Measurements from ENCODE around the gene CSPG5.

CSPG5 gene

DNA sequence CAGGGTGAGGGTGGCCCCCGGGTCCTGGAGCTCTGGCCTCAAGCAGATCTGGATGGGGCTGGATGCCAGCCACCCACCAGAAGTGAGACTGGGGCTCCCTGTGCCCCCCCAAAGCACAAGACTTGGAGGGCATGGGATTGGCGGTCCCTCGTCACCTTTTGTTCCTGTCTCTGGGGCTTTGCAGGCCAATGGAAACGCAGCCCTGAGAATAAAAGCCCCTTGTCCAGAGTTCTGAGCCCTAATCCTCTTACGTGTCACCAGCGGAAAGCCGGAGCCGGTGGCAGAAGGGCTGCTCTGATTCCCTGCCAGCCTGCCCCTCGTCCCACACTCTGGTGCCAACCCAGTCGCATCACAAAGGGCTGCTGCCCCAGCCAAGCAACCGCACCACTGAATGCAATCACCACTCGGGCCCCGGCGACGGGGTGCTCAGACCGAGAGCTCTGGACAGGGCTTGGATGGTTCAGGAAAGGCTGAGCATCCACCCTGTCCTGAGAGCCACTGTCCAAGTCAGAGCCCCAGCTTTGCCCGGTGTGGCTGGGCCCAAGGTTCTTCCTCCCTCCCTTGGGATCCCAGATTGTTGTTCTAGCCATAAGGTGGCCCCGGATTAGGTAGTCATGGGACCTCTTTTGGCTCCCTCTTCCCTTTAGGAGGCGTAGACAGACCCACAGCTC is 42.3 kb downstream of the CSPG5 start:
- DNase-seq = no peak

DNA sequence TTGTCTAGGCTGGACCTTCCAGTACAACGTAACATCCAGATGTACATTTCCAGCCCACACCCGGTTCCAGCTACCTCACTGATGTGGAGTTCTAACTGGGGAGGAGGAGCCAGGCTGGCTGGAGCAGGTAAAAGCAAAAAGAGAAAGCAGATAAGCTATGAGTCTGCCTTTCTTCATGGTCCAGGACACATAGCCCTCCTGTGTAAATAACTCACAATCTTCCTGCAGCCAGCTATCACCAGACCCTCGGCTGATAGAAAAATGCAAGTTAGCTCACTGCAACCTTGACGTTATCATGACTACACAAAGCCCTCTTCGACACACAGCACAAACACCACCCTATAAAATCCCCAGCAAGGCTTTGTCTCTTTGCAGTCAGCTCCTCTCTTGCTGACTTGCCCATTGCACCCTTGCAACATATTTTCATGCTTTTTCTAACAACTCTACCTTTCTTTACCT is 44.6 kb downstream of the CSPG5 start:
- DNase-seq = no peak

DNA sequence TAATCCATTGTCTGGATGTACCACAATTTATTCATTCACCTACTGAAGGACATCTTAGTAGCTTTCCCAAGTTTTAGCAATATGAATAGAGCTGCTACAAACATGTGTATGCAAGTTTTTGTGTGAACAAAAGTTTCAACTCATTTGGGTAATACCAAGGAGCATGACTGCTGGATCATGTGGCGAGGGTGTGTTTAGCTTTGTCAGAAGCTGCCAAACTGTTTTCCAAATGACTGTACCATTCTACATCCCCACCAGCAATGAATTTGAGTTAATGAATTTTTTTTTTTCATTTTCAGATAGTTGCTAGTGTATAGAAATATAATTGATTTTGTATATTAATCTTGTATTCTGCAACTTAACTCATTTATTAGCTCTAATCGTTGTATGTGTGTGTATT is 45.2 kb downstream of the CSPG5 start:
- no peak for DNase-seq

DNA sequence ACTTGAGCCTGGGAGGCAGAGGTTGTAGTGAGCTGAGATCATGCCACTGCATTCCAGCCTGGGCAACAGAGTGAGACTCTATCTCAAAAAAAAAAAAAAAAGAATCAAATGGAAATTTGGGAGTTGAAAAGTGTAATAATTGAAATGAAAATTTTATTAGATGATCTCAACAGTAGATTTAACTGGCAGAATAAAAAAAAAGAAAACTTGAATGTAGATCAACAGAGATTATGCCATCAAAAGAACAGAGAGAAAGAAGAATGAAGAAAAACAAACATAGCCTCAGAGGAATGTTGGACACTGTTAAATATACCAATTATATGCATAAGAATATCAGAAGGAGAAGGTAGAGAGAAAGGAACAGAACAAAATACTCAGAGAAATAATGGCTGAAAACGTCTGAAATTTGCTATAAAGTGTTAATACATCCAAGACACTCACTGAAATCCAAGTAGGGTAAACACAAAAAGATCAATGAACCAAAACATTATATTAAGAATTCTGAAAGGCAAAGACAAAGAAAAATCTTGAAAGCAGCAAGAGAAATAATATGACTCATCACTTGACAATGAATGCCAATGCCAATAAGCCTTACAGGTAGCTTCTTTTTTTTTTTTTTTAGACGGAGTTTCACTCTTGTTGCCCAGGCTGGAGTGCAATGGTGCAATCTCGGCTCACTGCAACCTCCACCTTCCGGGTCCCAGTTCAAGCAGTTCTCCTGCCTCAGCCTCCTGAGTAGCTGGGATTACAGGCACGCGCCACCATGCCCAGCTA is 50.5 kb downstream of the CSPG5 start:
- no peak for DNase-seq

GRCh38 chr3:47525617-47526016 is 53.0 kb downstream of the CSPG5 start:
- DNase-seq = no peak

DNA sequence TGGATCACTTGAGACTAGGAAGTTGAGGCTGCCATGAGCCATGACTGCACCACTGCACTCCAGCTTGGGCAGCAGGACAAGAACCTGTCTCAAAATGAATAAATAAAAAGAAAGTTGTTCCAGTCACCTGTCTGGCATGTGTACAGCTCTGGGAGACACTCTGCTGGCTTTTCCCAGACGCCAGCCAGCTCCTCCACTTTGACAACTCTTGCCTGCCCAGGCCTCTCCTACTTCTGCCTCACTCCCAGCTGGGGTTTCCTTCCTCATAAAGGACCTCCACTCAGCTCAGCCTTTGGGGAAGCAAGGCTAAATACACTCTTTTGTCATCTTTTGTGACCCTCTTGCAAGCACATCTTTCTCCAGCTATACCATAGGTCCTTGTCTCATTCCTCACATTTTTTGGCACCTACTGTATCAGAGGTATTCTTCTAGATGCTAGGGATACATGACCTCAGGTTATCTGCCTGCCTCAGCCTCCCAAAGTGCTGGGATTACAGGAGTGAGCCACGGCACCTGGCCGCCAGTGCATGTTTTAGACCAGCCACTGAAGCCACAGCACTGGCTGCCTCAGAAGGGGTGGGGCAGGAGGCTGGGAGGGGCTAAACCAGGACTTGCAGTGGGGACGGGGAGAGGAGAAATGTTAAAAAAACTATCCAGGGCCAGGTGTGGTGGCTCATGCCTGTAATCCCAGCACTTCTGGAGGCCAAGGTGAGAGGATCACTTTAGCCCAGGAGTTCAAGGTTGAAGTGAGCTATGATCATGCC is 55.2 kb downstream of the CSPG5 start:
- no peak for DNase-seq

GRCh38 chr3:47522082-47522987 is 56.3 kb downstream of the CSPG5 start:
- DNase-seq = peak; percentile 79

- no peak for DNase-seq
Measured at GRCh38 chr3:47520756-47521155, 57.9 kb downstream of the CSPG5 start.

- DNase-seq = no peak
Measured at GRCh38 chr3:47517937-47518336, 60.7 kb downstream of the CSPG5 start.

DNA sequence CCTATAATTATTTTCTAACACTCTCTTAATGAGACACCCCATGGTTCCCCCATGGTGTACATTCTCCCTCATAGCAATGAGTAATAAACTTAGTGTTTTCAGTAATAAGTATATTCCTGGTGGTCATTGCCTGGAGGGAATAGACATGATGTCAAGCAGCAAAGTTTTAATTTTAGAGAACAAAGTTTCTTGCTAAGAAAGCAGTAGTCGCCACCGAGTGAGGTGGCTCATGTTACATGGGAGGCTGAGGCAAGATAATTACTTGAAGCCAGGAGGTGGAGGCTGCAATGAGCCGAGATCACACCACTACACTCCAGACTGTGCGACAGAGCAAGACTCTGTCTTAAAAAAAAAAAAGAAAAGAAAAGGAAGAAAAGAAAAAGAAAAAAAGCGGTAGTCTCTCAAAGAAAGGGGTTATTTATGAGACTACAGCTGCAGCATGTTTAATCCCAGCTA is 62.8 kb downstream of the CSPG5 start:
- DNase-seq = no peak

GRCh38 chr3:47515100-47515499 is 63.6 kb downstream of the CSPG5 start:
- DNase-seq = no peak

DNA sequence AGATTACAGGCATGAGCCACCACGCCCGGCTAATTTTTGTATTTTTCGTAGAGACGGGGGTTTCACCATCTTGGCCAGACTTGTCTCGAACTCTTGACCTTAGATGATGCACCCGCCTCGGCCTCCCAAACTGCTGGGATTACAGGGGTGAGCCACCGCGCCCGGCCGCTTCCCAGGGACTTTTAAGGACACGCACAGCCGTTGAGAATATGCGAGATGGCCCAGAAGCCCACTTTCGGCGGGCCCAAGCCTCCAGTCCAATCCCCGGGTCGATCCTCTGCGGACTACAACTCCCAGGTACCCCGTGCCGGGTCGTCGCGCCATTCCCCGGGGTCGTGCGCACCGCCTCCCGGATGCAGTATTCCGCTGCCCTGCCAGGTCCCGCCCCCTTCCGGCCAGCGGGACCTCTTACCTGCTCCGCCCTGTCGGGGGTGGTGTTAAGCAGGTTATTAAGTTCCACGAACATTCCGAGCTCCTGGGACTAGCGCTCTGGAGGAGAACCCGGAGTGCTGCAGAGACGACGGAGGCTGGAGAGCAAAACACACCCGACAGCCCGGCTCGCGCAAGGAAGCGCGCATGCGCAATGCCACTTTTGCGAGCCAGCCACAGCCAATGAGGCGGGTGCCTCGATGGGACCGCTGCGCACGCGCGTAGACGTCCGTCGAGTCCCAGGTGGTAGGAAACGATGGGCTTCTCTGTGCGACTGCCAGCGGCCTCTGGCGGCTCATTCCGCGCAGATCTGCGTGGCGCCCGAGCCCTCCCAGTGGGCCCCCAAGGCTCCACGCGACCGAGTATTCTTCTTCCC is 65.3 kb downstream of the CSPG5 start, which contains the start of gene ELP6:
ELP6 (minus strand) TSS at position 588 of the 805 bp plus-strand sequence; CDS start at position 466, 122 bp downstream.
- DNase-seq = peak; percentile 97

DNA sequence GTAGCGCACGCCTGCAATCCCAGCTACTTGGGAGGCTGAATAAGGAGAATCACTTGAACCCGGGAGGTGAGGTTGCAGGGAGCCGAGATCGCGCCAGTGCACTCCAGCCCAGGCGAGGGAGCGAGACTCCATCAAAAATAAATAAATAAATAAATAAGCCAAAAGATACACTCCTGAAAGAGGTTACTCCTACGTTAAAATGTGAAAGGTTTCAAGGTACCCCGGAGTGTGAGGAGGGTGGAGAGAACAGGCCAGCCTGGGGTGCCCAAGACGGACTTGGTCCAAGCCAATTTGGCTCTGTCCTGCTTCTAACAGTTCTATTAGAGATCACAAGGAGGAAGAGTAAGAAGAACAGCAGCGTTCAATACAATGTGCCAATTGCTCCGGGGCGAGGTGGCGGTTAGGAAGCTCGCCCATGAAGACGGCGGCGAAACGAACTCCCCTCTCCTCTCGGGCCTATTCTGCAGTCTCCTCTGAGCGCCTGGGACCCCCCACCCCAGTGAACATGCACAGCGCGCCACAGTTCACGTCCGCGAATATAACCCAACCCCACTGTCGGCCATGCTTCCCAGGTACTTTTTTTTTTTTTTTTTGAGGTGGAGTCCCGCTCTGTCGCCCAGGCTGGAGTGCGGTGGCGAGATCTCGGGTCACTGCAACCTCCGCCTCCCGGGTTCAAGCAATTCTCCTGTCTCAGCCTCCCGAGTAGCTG is 66.1 kb downstream of the CSPG5 start:
- peak; percentile 26 for DNase-seq

All from CD4-positive, alpha-beta T cell treated with Interleukin-4 for 4 hours (primary cell).